Left hindlimb (tissue), 1 donor: Measurements from ENCODE around the gene TSPYL1.
"Not testable (repeated sequence)": the region's sequence is repeated elsewhere in the genome, so short reads cannot be mapped to it uniquely, and the experiment has no call there.

ENCODE experiments used
- DNase-seq: peaks from one replicate; pipeline ENCODE4 v3.0.0-alpha.2; 2018

TSPYL1 gene

GRCh38 chr6:116292553-116292952, 12.8 kb upstream of the TSPYL1 start:
- DNase-seq: no peak

GRCh38 chr6:116291701-116292396, 12.1 kb upstream of the TSPYL1 start:
- DNase-seq: no peak

GRCh38 chr6:116290799-116291198, 11.1 kb upstream of the TSPYL1 start:
- no peak for DNase-seq

GRCh38 chr6:116289876-116290275, 10.1 kb upstream of the TSPYL1 start:
- DNase-seq: no peak

GRCh38 chr6:116287689-116288282, 8.1 kb upstream of the TSPYL1 start:
- no peak for DNase-seq

- no peak for DNase-seq
These were observed 7.1 kb upstream of the TSPYL1 start for GRCh38 chr6:116286773-116287358.

GRCh38 chr6:116284984-116285383, 5.3 kb upstream of the TSPYL1 start:
- not testable (repeated sequence) for DNase-seq

- no peak for DNase-seq
These were observed 3.5 kb upstream of the TSPYL1 start for GRCh38 chr6:116283191-116283590.

GRCh38 chr6:116282698-116283097, 3.0 kb upstream of the TSPYL1 start:
- DNase-seq: no peak

- DNase-seq: no peak
These were observed 1.2 kb upstream of the TSPYL1 start for GRCh38 chr6:116280933-116281316.

GRCh38 chr6:116280161-116280932, 617 bp upstream of the TSPYL1 start:
- no peak for DNase-seq

- no peak for DNase-seq
These were observed 887 bp downstream of the TSPYL1 start for GRCh38 chr6:116278854-116279231.

- DNase-seq: no peak
These were observed 1.3 kb downstream of the TSPYL1 start for GRCh38 chr6:116278481-116278829.

- DNase-seq: no peak
These were observed 2.6 kb downstream of the TSPYL1 start for GRCh38 chr6:116277124-116277523.

GRCh38 chr6:116271149-116271708, 8.5 kb downstream of the TSPYL1 start:
- no peak for DNase-seq

GRCh38 chr6:116268589-116269293, 11.0 kb downstream of the TSPYL1 start:
- no peak for DNase-seq

GRCh38 chr6:116267836-116268588, 11.7 kb downstream of the TSPYL1 start:
- DNase-seq: no peak

GRCh38 chr6:116266803-116267202, 12.9 kb downstream of the TSPYL1 start:
- DNase-seq: no peak

- peak; percentile 39 for DNase-seq
These were observed 14.5 kb downstream of the TSPYL1 start for GRCh38 chr6:116265041-116265829.

GRCh38 chr6:116263353-116263752, 16.4 kb downstream of the TSPYL1 start:
- DNase-seq: no peak

- no peak for DNase-seq
These were observed 21.2 kb downstream of the TSPYL1 start for GRCh38 chr6:116258520-116258919.
